CD4-positive, CD25-positive, alpha-beta regulatory T cell (primary cell): ENCODE data around the gene CERT1. TPM values are rescaled to one million over a fixed set of nuclear protein-coding genes. Genes with fewer than 3 reads are reported as not detected.
"Not testable (repeated sequence)": the region's sequence is repeated elsewhere in the genome, so short reads cannot be mapped to it uniquely, and the experiment has no call there.

Experiments used
- ATAC-seq, 2 donors: fragments of 150-1000 bp; cut with Tn5 transposase; one replicate each; pipeline ENCODE4 v1.10.0; 2021; ENCODE audit warnings: low read depth in 2 of 2, moderate number of reproducible peaks in 2 of 2, moderate library complexity in 1 of 2
- DNase-seq, 3 donors: peaks; one replicate each; pipeline versions ENCODE4 v3.0.0 to v3.0.0-alpha.2; 2012 to 2022; ENCODE audit warnings: mixed read lengths in 1 of 3
- H3K27ac ChIP-seq: one replicate; pipeline ENCODE4 v1.7.0; 2013; ENCODE audit warnings: mild to moderate bottlenecking, low read length; ENCODE audit not compliant: insufficient read depth, poor library complexity, severe bottlenecking
- H3K27me3 ChIP-seq: one replicate; pipeline ENCODE4 v1.7.0; 2013; ENCODE audit warnings: low read length; ENCODE audit not compliant: control insufficient read depth, insufficient read depth
- H3K36me3 ChIP-seq: one replicate; pipeline ENCODE4 v1.7.0; 2013; ENCODE audit warnings: mild to moderate bottlenecking, low read length, moderate library complexity; ENCODE audit not compliant: control insufficient read depth, insufficient read depth
- H3K4me1 ChIP-seq: 2 replicates; pipeline ENCODE4 v1.7.0; 2013; ENCODE audit warnings: mild to moderate bottlenecking, low read length; ENCODE audit not compliant: insufficient read depth, control insufficient read depth, poor library complexity, severe bottlenecking
- H3K4me3 ChIP-seq: one replicate; pipeline ENCODE4 v1.7.0; 2013; ENCODE audit warnings: low read depth, mild to moderate bottlenecking, low read length, moderate library complexity
- H3K9me3 ChIP-seq, 2 experiments: 1 replicate in 1 of 2; 2 replicates in 1 of 2; pipeline ENCODE4 v1.7.0; 2013; ENCODE audit warnings: low read length in 2 of 2, mild to moderate bottlenecking in 1 of 2, moderate library complexity in 1 of 2; ENCODE audit not compliant: control insufficient read depth in 2 of 2
- H3K27ac Mint-ChIP-seq, 3 donors: one replicate each; pipeline ENCODE4 v1.8.0; 2020 to 2022; ENCODE audit warnings: mild to moderate bottlenecking in 3 of 3, mixed read lengths in 3 of 3, moderate library complexity in 2 of 3
- H3K27me3 Mint-ChIP-seq: one replicate; pipeline ENCODE4 v1.8.0; 2022; ENCODE audit warnings: mild to moderate bottlenecking, mixed read lengths
- H3K36me3 Mint-ChIP-seq: one replicate; pipeline ENCODE4 v1.8.0; 2020; ENCODE audit warnings: mixed read lengths
- H3K4me1 Mint-ChIP-seq, 4 donors: one replicate each; pipeline ENCODE4 v1.8.0; 2020 to 2022; ENCODE audit warnings: mixed read lengths in 4 of 4, mild to moderate bottlenecking in 1 of 4
- H3K4me3 Mint-ChIP-seq, 4 donors: one replicate each; pipeline ENCODE4 v1.8.0; 2020 to 2022; ENCODE audit warnings: mild to moderate bottlenecking in 4 of 4, mixed read lengths in 4 of 4, moderate library complexity in 3 of 4
- H3K9me3 Mint-ChIP-seq, 7 donors: one replicate each; pipeline ENCODE4 v1.8.0; 2020 to 2022; ENCODE audit warnings: mixed read lengths in 7 of 7, mild to moderate bottlenecking in 3 of 7, moderate library complexity in 2 of 7
- polyA plus RNA-seq, 4 donors: library from polyadenylated mRNA; unstranded; fragments of 300-500 nt; fragmentation: Illumina TruSeq; gene quantifications; one replicate each; pipeline ENCODE4 v1.2.3, GENCODE V29; 2021
- total RNA-seq: library from RNA; stranded (reverse); gene quantifications from one replicate; pipeline ENCODE4 v1.2.3, GENCODE V29; 2022

The CERT1 gene
- total and polyA plus RNA-seq, 5 donors from 2014 or later: 19.4 to 49.9 (median 22.4) TPM

GRCh38 chr5:75498208-75498777 is 13.1 kb downstream of the CERT1 start:
- Histone ChIP-seq H3K27me3 (no peaks in the 10 kb centered on the region), H3K4me3 (no peak overlapping the region), H3K36me3 (peaks cover 34% of the 10 kb centered on the region), H3K27ac (no peak overlapping the region), H3K4me1 (no peaks in the 10 kb centered on the region), H3K9me3 (no peaks in the 10 kb centered on the region)
- DNase-seq (no peak), ATAC-seq (no peak)
- H3K9me3 Mint-ChIP-seq: peaks cover 0 to 4% (median 0%) of the 10 kb centered on the region in 7 donors
- no peak overlapping the region for H3K27ac Mint-ChIP-seq
- H3K4me1 Mint-ChIP-seq: peaks cover 32 to 48% (median 38%) of the 10 kb centered on the region in 4 donors
- peaks cover 61% of the 10 kb centered on the region for H3K36me3 Mint-ChIP-seq
- H3K4me3 Mint-ChIP-seq: no peak overlapping the region
- H3K27me3 Mint-ChIP-seq: no peaks in the 10 kb centered on the region

GRCh38 chr5:75496026-75496425 is 15.4 kb downstream of the CERT1 start:
- no peak for DNase-seq
- Histone ChIP-seq H3K27ac (no peak overlapping the region), H3K4me3 (no peak overlapping the region), H3K27me3 (no peaks in the 10 kb centered on the region), H3K36me3 (peaks cover 35% of the 10 kb centered on the region), H3K4me1 (no peaks in the 10 kb centered on the region), H3K9me3 (no peaks in the 10 kb centered on the region)
- H3K36me3 Mint-ChIP-seq: peaks cover 69% of the 10 kb centered on the region
- no peaks in the 10 kb centered on the region for H3K27me3 Mint-ChIP-seq
- no peak overlapping the region for H3K27ac Mint-ChIP-seq
- peaks cover 22 to 38% (median 27%) of the 10 kb centered on the region in 4 donors for H3K4me1 Mint-ChIP-seq
- no peak for ATAC-seq
- H3K9me3 Mint-ChIP-seq: peaks cover 0 to 4% (median 0%) of the 10 kb centered on the region in 7 donors
- no peak overlapping the region for H3K4me3 Mint-ChIP-seq

- no peak overlapping the region for H3K4me3 Mint-ChIP-seq
- no peak overlapping the region for H3K4me3 ChIP-seq
- no peaks in the 10 kb centered on the region for H3K27me3 Mint-ChIP-seq
- peaks cover 0 to 18% (median 11%) of the 10 kb centered on the region in 7 donors for H3K9me3 Mint-ChIP-seq
- peaks cover 0 to 2% of the 10 kb centered on the region in 2 experiments for H3K9me3 ChIP-seq
- H3K27ac ChIP-seq: no peak overlapping the region
- H3K36me3 ChIP-seq: peaks cover 18% of the 10 kb centered on the region
- no peaks in the 10 kb centered on the region for H3K27me3 ChIP-seq
- H3K36me3 Mint-ChIP-seq: peaks cover 71% of the 10 kb centered on the region
- H3K27ac Mint-ChIP-seq: no peak overlapping the region
- H3K4me1 ChIP-seq: no peaks in the 10 kb centered on the region
- peaks cover 24 to 35% (median 27%) of the 10 kb centered on the region in 4 donors for H3K4me1 Mint-ChIP-seq
- DNase-seq (no peak), ATAC-seq (no peak)
These were observed 19.8 kb downstream of the CERT1 start for GRCh38 chr5:75491621-75492020.

GRCh38 chr5:75489847-75490246 is 21.6 kb downstream of the CERT1 start:
- not testable (repeated sequence) for H3K4me3 ChIP-seq, H3K4me3 Mint-ChIP-seq, H3K27me3 ChIP-seq, H3K9me3 ChIP-seq, DNase-seq, H3K27me3 Mint-ChIP-seq, H3K4me1 ChIP-seq, ATAC-seq, H3K27ac ChIP-seq, H3K27ac Mint-ChIP-seq
- peaks cover 16% of the 10 kb centered on the region for H3K36me3 ChIP-seq
- H3K4me1 Mint-ChIP-seq: peaks cover 21 to 48% (median 39%) of the 10 kb centered on the region in 4 donors
- H3K36me3 Mint-ChIP-seq: peaks cover 79% of the 10 kb centered on the region
- H3K9me3 Mint-ChIP-seq: peaks cover 2 to 30% (median 14%) of the 10 kb centered on the region in 7 donors

- no peak overlapping the region for H3K27ac ChIP-seq
- H3K27me3 ChIP-seq: no peaks in the 10 kb centered on the region
- peaks cover 0 to 5% of the 10 kb centered on the region in 2 experiments for H3K9me3 ChIP-seq
- H3K9me3 Mint-ChIP-seq: peaks cover 4 to 33% (median 14%) of the 10 kb centered on the region in 7 donors
- no peak overlapping the region for H3K4me3 Mint-ChIP-seq
- H3K4me1 ChIP-seq: no peaks in the 10 kb centered on the region
- peaks cover 72% of the 10 kb centered on the region for H3K36me3 Mint-ChIP-seq
- H3K4me1 Mint-ChIP-seq: peaks cover 36 to 63% (median 62%) of the 10 kb centered on the region in 4 donors
- no peaks in the 10 kb centered on the region for H3K27me3 Mint-ChIP-seq
- H3K4me3 ChIP-seq: no peak overlapping the region
- DNase-seq: no peak
- H3K27ac Mint-ChIP-seq: no peak overlapping the region
- no peak for ATAC-seq
- no peaks in the 10 kb centered on the region for H3K36me3 ChIP-seq
These were observed 26.8 kb downstream of the CERT1 start for GRCh38 chr5:75484605-75485004.

- no peak for DNase-seq
- peaks cover 63% of the 10 kb centered on the region for H3K36me3 Mint-ChIP-seq
- H3K4me1 ChIP-seq: peaks cover 2% of the 10 kb centered on the region
These were observed 28.9 kb downstream of the CERT1 start for GRCh38 chr5:75482482-75482881.

GRCh38 chr5:75481024-75481423 is 30.4 kb downstream of the CERT1 start:
- H3K4me1 ChIP-seq: peaks cover 2% of the 10 kb centered on the region
- DNase-seq (no peak), ATAC-seq (no peak)
- H3K4me3 ChIP-seq: no peak overlapping the region
- H3K9me3 ChIP-seq: peaks cover 0 to 3% of the 10 kb centered on the region in 2 experiments
- H3K4me3 Mint-ChIP-seq: no peak overlapping the region
- H3K9me3 Mint-ChIP-seq: peaks cover 0 to 18% (median 7%) of the 10 kb centered on the region in 7 donors
- peaks cover 42 to 61% (median 53%) of the 10 kb centered on the region in 4 donors for H3K4me1 Mint-ChIP-seq
- no peaks in the 10 kb centered on the region for H3K27me3 Mint-ChIP-seq
- H3K27ac Mint-ChIP-seq: no peak overlapping the region
- H3K36me3 Mint-ChIP-seq: peaks cover 54% of the 10 kb centered on the region
- no peaks in the 10 kb centered on the region for H3K36me3 ChIP-seq
- no peak overlapping the region for H3K27ac ChIP-seq
- no peaks in the 10 kb centered on the region for H3K27me3 ChIP-seq

More at GRCh38 chr5:75482482-75482881, 28.9 kb downstream of the CERT1 start:
- Mint-ChIP-seq H3K27me3 (no peaks in the 10 kb centered on the region), H3K4me3 (no peak overlapping the region), H3K9me3 (peaks cover 2 to 31% (median 10%) of the 10 kb centered on the region in 7 donors), H3K4me1 (peaks cover 38 to 62% (median 57%) of the 10 kb centered on the region in 4 donors), H3K27ac (no peak overlapping the region)
- Histone ChIP-seq H3K9me3 (peaks cover 0 to 4% of the 10 kb centered on the region in 2 experiments), H3K4me3 (no peak overlapping the region), H3K27me3 (no peaks in the 10 kb centered on the region), H3K27ac (no peak overlapping the region), H3K36me3 (no peaks in the 10 kb centered on the region)
- no peak for ATAC-seq

- Mint-ChIP-seq H3K9me3 (peaks cover 0 to 10% (median 1%) of the 10 kb centered on the region in 7 donors), H3K27ac (no peak overlapping the region), H3K27me3 (no peaks in the 10 kb centered on the region), H3K36me3 (peaks cover 37% of the 10 kb centered on the region), H3K4me1 (peaks cover 25 to 51% (median 35%) of the 10 kb centered on the region in 4 donors), H3K4me3 (no peak overlapping the region)
- H3K9me3 ChIP-seq: peaks cover 5 to 6% of the 10 kb centered on the region in 2 experiments
- ATAC-seq (no peak), DNase-seq (no peak)
- H3K36me3 ChIP-seq: peaks cover 8% of the 10 kb centered on the region
- H3K4me3 ChIP-seq: no peak overlapping the region
- peaks cover 2% of the 10 kb centered on the region for H3K4me1 ChIP-seq
- H3K27ac ChIP-seq: no peak overlapping the region
- H3K27me3 ChIP-seq: no peaks in the 10 kb centered on the region
These were observed 36.1 kb downstream of the CERT1 start for GRCh38 chr5:75475364-75475763.
